Right renal pelvis (tissue), 4 donors: Measurements from ENCODE around the gene RBPMS2. TPM values are rescaled to one million over a fixed set of nuclear protein-coding genes. Genes with fewer than 3 reads are reported as not detected.

Source experiments
- DNase-seq, 4 donors: peaks; one replicate each; pipeline ENCODE4 v3.0.0-alpha.2; 2013; ENCODE audit warnings: low read depth in 4 of 4, low spot score in 3 of 4, missing footprints in 1 of 4
- polyA plus RNA-seq, 4 donors: library from polyadenylated mRNA; unstranded; fragments of 120-200 nt; gene quantifications; one replicate each; pipeline ENCODE4 v1.2.1, GENCODE V29; 2013; ENCODE audit not compliant: insufficient read length in 4 of 4

Gene RBPMS2
- polyA plus RNA-seq, 4 donors, result 11.8 to 13.5 (median 13.0) TPM

GRCh38 chr15:64791401-64791800 lies 16.0 kb upstream of the RBPMS2 start:
- DNase-seq, result no peak

GRCh38 chr15:64783796-64784195 lies 8.4 kb upstream of the RBPMS2 start:
- no peak for DNase-seq

DNA sequence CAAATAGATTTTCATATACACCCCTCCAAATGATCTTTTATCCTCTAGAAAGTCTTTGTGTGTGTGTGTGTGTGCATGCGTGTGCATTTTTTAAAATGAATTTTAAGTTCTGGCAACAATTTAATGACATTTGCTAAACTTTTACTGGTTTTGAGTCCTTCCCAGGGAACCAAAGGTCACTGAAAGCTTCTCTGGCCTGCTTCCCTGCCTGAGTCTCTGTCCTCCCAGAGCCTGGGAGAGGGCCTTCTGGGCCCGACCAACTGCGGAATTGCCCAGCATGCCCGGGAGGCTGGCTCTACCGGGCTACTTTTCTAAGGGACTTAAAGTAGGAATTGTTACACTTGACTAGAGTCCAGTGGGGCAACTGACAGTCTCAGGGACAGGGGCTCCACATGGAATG lies 7.4 kb upstream of the RBPMS2 start:
- no peak for DNase-seq

DNA sequence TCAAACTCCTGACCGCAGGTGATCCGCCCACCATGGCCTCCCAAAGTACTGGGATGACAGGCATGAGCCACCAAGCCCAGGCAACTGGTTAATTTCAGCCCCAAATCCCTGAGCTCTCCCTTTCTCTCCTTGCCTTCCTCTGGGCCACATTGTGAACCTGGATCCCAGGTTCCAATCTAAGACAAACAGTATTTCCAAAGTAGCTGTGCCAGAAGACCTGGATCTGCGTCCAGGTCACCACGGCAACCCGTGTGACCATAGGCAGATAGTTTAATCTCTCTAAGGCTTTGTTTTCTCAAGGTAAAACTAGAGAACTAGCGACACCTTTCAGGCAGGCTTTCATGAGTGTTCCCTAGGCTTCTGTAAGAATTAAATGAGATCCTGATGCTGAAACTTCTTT lies 5.9 kb upstream of the RBPMS2 start:
- no peak for DNase-seq

DNA sequence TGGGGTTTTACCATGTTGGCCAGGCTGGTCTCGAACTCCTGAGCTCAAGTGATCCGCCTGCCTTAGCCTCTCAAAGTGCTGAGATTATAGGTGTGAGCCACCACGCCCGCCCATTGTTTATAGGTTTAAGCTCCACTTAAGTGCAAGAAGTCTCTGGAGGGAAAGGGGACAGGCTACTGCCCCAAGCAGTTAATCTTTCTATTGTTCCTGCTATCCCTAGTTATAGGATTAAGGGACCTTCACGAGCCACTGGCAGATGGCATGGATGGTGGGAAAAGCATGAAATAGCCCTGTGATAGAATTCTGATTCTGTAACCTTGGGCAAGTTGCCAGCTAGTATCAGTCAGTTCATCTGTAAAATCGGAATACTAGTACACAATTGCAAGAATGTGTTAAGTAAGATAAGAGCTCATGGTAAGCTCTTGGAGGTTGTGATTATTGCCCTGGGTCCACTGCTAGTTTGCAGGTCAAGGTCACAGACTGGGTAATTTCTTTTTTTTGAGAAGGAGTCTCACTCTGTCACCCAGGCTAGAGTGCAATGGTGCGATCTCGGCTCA lies 5.3 kb upstream of the RBPMS2 start:
- DNase-seq, result no peak

DNA sequence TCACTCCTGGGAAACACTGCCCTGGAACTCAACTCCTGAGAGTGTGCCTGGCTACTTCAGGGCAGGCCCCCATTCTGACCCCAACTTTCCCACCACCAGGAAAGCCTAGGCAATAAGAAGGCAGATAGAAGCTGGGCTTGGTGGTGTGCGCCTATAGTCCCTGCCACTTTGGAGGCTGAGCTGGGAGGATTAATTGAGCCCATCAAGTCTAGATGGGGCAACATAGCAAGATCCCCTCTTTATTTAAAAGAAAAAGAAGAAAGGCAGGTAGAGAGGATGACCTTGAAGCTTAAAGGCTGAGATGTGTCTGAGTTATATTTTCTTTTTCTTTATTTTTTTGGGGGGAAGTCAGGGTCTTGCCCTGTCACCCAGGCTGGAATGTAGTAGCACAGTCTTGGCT lies 4.2 kb upstream of the RBPMS2 start:
- no peak for DNase-seq

DNA sequence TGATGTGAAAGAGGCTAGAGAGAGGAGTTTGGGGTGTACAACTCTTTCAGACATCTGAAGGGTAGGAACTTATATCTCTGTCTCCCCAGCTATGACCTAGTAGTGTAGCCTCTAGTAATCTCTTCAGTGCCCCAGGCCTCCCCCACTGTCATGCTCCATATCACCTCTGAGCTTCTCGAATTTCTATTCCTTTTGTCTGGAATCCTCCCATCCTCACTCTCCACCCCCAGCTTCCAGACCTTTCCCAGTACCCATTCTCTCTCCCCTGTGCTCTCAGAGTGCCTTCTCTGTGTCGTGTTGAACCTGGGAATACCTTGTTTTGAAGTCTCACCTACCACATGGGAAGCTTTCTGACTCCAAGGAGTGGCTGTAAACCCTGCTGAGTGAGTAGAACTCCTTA lies 3.6 kb upstream of the RBPMS2 start:
- no peak for DNase-seq

- no peak for DNase-seq
These were observed 1.0 kb upstream of the RBPMS2 start for GRCh38 chr15:64776402-64776786.

DNA sequence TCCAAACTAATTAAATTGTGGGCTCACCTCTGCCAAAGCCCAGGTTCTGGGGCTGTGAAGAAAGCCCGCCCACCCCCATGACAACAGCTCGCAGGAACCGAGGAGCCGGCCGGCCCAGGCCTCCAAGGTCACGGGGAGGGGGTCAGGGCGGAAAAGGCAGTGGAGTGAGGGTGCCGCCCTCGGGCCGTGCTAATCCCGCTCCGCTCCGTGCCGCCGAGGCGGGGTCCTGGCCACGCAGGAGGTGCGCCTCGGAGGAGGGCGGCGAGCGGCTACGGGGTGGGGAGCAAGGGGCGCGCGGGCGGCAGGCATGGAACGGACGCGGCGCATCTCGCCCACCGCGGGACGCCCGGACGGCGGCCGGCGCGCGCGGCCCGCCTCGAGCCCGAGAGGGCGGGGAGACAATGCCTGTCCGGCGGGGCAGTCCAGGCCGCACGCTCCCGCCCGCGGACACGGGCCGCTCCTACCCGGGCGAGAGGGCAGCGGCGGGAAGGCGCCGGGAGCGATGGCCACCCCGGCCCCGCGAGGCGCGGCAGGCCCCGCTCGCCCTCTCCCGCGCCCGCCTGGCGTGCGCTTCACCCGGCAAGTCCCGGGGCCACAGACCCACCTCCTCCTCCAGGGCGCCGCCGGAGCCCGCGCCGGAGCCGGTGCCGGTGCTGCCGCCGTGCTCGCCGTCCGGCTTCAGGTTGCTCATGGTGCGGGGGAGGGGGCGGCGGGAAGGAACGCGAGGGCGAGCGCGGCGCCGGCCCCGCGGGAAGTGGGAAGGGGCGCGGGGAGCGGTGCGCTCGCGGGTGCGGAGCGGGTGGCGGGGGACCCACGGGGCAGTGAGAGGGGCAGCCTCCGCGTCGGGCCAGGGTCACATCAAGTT lies 528 bp downstream of the RBPMS2 start:
- no peak for DNase-seq

GRCh38 chr15:64774037-64774628 lies 1.3 kb downstream of the RBPMS2 start:
- DNase-seq, result no peak

DNA sequence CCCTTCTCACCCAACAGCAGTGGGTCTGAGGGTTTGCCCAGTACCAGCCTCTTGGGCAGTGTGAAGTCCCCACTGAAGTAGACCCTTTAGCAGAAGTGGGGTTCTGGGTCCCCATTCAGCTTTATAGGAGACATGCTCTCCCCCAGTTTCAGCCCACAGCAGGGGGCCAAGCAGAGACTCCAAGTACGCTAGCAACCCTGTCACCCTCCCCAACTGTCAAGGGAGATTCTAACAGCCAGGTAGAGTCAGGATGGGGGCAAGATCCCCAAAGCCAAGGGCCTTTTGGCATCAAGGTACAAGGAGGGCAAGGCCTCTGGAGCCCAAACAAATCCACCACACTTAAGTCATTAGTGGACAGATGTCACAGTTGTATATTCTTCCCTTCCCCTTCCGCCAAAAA lies 1.8 kb downstream of the RBPMS2 start:
- no peak for DNase-seq

- DNase-seq, result no peak
These were observed 2.4 kb downstream of the RBPMS2 start for GRCh38 chr15:64772964-64773363.

- DNase-seq, result no peak
These were observed 2.9 kb downstream of the RBPMS2 start for GRCh38 chr15:64772488-64772887.

GRCh38 chr15:64770626-64771025 lies 4.8 kb downstream of the RBPMS2 start:
- no peak for DNase-seq

DNA sequence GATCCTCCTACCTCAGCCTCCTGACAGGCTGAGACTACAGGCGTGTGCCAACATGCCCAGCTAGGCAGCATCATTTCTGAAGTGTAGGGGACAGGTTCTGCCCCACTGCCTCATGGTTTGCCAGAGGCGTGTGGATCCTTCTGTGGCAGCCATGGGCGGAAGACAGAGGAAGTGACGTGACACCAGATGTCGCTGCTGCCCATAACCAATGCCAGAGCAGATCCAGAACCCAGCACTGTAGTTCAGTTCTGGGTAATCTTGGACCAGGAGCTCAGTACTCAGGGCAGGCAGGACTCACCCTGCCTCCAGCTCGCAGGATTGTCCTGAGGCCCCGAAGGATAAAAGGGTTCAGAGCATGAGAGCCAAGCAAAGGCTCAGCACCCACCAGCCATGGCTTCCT lies 8.2 kb downstream of the RBPMS2 start:
- DNase-seq, result no peak

DNA sequence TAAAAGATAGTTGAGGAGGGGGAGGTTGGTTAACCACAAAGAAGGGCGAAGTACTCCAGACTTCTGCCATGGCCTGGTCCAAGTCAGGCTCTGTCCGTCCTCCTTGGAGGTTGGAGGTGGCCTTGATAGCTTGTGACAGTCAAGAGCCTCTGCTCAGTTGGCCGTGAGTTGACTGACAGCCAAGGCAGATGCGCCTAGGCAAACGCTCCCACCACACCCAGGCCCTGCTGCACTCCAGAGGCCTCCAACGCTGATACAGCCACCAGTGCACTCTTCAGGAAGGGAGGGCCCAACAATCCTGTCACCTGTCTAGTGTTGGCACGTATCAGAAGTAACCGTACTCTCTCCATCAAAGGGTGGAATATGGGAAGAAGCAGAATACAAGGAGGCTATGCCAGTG lies 9.3 kb downstream of the RBPMS2 start:
- DNase-seq, result no peak

DNA sequence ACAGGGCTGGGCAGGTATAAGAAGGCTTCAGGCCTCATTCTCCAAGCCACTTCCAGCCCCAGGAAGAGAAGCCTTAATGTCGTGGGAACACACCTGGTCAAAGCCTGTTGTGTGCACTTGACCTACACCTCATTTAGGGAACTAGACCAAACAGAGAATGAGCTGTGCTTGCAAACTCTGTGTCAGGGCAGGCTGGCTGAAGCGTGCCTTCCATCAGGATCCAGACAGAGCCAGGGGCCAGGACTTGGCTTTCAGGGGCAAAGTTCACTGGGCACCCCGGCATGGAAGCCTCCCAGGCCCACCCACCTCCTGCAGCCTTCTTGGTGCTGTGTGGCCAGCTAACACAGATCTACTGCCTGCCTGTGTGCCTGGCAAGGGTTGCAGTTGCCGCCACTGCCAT lies 11.5 kb downstream of the RBPMS2 start:
- DNase-seq, result no peak

GRCh38 chr15:64763462-64763861 lies 11.9 kb downstream of the RBPMS2 start:
- DNase-seq, result no peak

DNA sequence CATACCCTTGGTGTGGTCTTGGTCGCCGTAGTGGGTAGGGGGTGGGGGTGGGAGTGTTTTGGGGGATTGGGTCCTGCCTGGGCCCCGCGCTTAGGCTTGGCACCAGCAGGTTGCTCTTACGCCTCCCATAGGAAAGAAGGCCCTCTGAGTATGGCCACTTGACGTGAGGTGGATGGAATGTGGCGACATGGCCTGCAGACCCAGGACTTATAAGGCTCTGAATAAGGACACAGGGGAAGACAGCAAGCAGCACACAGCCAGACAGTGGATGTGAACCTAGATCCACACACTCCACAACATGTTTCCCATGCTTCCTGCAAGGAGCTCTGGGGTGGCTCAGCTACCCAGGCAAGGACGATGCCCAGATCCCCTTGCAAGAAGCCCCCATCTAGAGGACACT lies 12.4 kb downstream of the RBPMS2 start:
- DNase-seq, result no peak

- DNase-seq, result no peak
These were observed 12.8 kb downstream of the RBPMS2 start for GRCh38 chr15:64762546-64762945.

DNA sequence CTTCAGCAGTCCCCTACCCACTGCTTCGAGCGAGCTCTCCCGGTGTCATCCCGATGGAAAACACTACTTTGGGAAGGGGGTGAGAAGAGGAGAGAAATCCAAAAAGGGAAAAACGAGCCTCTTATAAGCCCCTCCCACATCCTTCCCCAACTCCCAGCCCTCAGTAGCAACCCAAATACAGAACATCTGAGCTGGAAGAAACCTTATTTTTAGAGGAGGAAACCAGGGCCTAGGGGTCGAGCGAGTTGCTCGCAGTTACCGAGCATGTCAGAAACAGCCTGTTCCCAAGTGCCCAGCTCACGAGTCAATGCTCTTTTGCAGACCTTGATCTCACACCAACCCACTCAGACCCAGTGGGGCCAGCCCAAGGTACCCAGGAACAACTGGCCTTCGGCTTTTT lies 14.2 kb downstream of the RBPMS2 start:
- DNase-seq, result no peak

- DNase-seq, result no peak
These were observed 15.3 kb downstream of the RBPMS2 start for GRCh38 chr15:64760056-64760455.
